HepG2 (cell line): ENCODE data around the gene WDR31. TPM values are rescaled to one million over a fixed set of nuclear protein-coding genes. Genes with fewer than 3 reads are reported as not detected.

ENCODE experiments used
- ATAC-seq: fragments of 200-7000 bp; cut with Tn5 transposase; 3 replicates; pipeline ENCODE4 v1.9.1; 2020; ENCODE audit warnings: mild to moderate bottlenecking, moderate library complexity
- BruUV-seq: library from RNA; stranded (reverse); fragments of 400-500 nt; replicated peaks from 2 replicates; lab custom pipeline; 2021; lab: Mats Ljungman, UMichigan
- CTCF ChIA-PET: fragments of 300-600 bp; formaldehyde crosslinking; extraction: SDS; loops from one replicate; lab custom pipeline; 2021; ENCODE audit warnings: low total read pairs, inconsistent platforms, low intra/inter-chr PET ratio; lab: Yijun Ruan, JAX
- POLR2A ChIA-PET: fragments of 350-600 bp; sonication (Branson Sonifier 250); formaldehyde crosslinking; loops from one replicate; lab custom pipeline; 2020; ENCODE audit warnings: antibody characterized with exemption, inconsistent platforms; lab: Yijun Ruan, JAX
- DNase-seq: peaks from one replicate; pipeline ENCODE4 v3.0.0-alpha.2; 2015; ENCODE audit warnings: low spot score
- FAIRE-seq: peaks from 3 replicates; lab custom pipeline; 2011; peaks lifted over from hg19 to GRCh38; lab: Jason Lieb, UNC
- H2AFZ ChIP-seq: one replicate; pipeline ENCODE4 v1.6.1; 2011; ENCODE audit warnings: low read length, inconsistent platforms
- H3K27ac ChIP-seq: fragments of 300-600 bp; 3 replicates; pipeline ENCODE4 v1.8.0; 2011; ENCODE audit warnings: mixed run types, mild to moderate bottlenecking, mixed read lengths, low read length, inconsistent platforms; ENCODE audit not compliant: insufficient read depth; ENCODE audit errors: extremely low read length
- H3K27me3 ChIP-seq, 2 experiments: fragments of 200-600 bp in 1 of 2; 2 replicates in 1 of 2; 3 replicates in 1 of 2; pipeline versions ENCODE4 v1.6.0 to v1.8.0; 2011; ENCODE audit warnings: low read length in 2 of 2, mild to moderate bottlenecking in 2 of 2, moderate library complexity in 2 of 2, inconsistent platforms in 1 of 2; ENCODE audit not compliant: insufficient read depth in 2 of 2, control insufficient read depth in 1 of 2
- H3K36me3 ChIP-seq, 2 experiments: fragments of 200-600 bp in 1 of 2; replicated peaks in 1 of 2; 2 replicates in 1 of 2; 3 replicates in 1 of 2; pipeline versions ENCODE4 v1.5.1 to v1.8.0; 2011; ENCODE audit warnings: low read length in 2 of 2, inconsistent platforms in 1 of 2; ENCODE audit not compliant: insufficient read depth in 2 of 2, control insufficient read depth in 1 of 2
- H3K4me1 ChIP-seq: 2 replicates; pipeline ENCODE4 v1.5.1; 2012; ENCODE audit warnings: low read length, inconsistent platforms; ENCODE audit not compliant: insufficient read depth
- H3K4me2 ChIP-seq: 2 replicates; pipeline ENCODE4 v1.6.0; 2011; ENCODE audit warnings: low read depth, low read length, inconsistent platforms
- H3K4me3 ChIP-seq, 3 experiments: fragments of 200-600 bp in 1 of 3; sonication (generic), shearing (Covaris generic) in 1 of 3; replicated peaks in 1 of 3; 2 replicates each; pipeline ENCODE4 v1.5.1; 2011 to 2016; ENCODE audit warnings: low read length in 3 of 3, inconsistent platforms in 2 of 3, low read depth in 2 of 3, mild to moderate bottlenecking in 2 of 3, control low read depth in 1 of 3, mixed read lengths in 1 of 3; ENCODE audit not compliant: insufficient read depth in 1 of 3
- H3K79me2 ChIP-seq: one replicate; pipeline ENCODE4 v1.6.1; 2011; ENCODE audit warnings: low read length, inconsistent platforms; ENCODE audit not compliant: insufficient read depth
- H3K9ac ChIP-seq: 2 replicates; pipeline ENCODE4 v1.6.0; 2011; ENCODE audit warnings: mild to moderate bottlenecking, low read depth, low read length, inconsistent platforms; ENCODE audit not compliant: insufficient read depth
- H3K9me3 ChIP-seq: 2 replicates; pipeline ENCODE4 v1.5.1; 2012; ENCODE audit warnings: mild to moderate bottlenecking, low read length
- H4K20me1 ChIP-seq: 2 replicates; pipeline ENCODE4 v1.6.0; 2011; ENCODE audit warnings: inconsistent platforms, mild to moderate bottlenecking, low read length, moderate library complexity; ENCODE audit not compliant: insufficient read depth
- ELK4 ChIP-seq: sonication (generic); formaldehyde crosslinking; IDR thresholded peaks from 2 replicates; pipeline ENCODE4 v1.9.0; 2021; ENCODE audit warnings: missing genetic modification reagents, borderline replicate concordance
- MTF1 ChIP-seq: sonication (generic); formaldehyde crosslinking; IDR thresholded peaks from 2 replicates; pipeline ENCODE4 v1.5.0; 2020; ENCODE audit warnings: missing genetic modification reagents
- PAXIP1 ChIP-seq: sonication (generic); formaldehyde crosslinking; conservative IDR thresholded peaks from 2 replicates; pipeline ENCODE4 v1.4.0; 2020; ENCODE audit warnings: mild to moderate bottlenecking, missing genetic modification reagents, moderate library complexity
- RARA ChIP-seq: IDR thresholded peaks from 2 replicates; pipeline ENCODE4 v1.6.1; 2016; ENCODE audit warnings: missing genetic modification reagents, missing compliant biosample characterization
- SKI ChIP-seq: fragments of 450-650 bp; IDR thresholded peaks from one replicate; pipeline ENCODE4 v1.6.1; 2018; ENCODE audit warnings: mild to moderate bottlenecking; ENCODE audit not compliant: partially characterized antibody
- THAP11 ChIP-seq: IDR thresholded peaks from 2 replicates; pipeline ENCODE4 v1.6.1; 2016; ENCODE audit warnings: missing biosample characterization, missing genetic modification reagents
- THAP7 ChIP-seq: sonication (generic); formaldehyde crosslinking; IDR thresholded peaks from 2 replicates; pipeline ENCODE4 v1.8.1; 2023; ENCODE audit warnings: mild to moderate bottlenecking, missing genetic modification reagents
- ZFP36L1 ChIP-seq: sonication (generic); formaldehyde crosslinking; IDR thresholded peaks from 2 replicates; pipeline ENCODE4 v1.8.0; 2022; ENCODE audit warnings: mild to moderate bottlenecking, missing genetic modification reagents, moderate library complexity
- ZFX ChIP-seq: sonication (generic); formaldehyde crosslinking; IDR thresholded peaks from 2 replicates; pipeline ENCODE4 v1.4.0; 2020; ENCODE audit warnings: mild to moderate bottlenecking, low read depth, missing genetic modification reagents, moderate library complexity
- ZNF660 ChIP-seq: sonication (generic); formaldehyde crosslinking; IDR thresholded peaks from 2 replicates; pipeline ENCODE4 v1.5.1; 2020; ENCODE audit warnings: mild to moderate bottlenecking, low read depth, missing genetic modification reagents, borderline replicate concordance
- ZNF891 ChIP-seq: sonication (generic); formaldehyde crosslinking; IDR thresholded peaks from 2 replicates; pipeline ENCODE4 v1.5.0; 2020; ENCODE audit warnings: mild to moderate bottlenecking, missing genetic modification reagents
- WGBS: methylation state at CpG from one replicate; pipeline ENCODE4 v1.1.6; 2017; ENCODE audit warnings: low lambda C conversion rate; 5-methylcytosine and 5-hydroxymethylcytosine counted together
- in situ Hi-C: cut with HindIII; loops from 2 replicates; pipeline ENCODE4 v1.10.0; 2017; ENCODE audit warnings: low pct_unique_long_range_greater_than_20kb; ENCODE audit not compliant: extremely low pct_ligation_motif_present
- intact Hi-C: fragments of 100-400 bp; cut with micrococcal nuclease; formaldehyde crosslinking; loops from one replicate; pipeline ENCODE4 v1.10.0; 2022; ENCODE audit not compliant: unreplicated experiment
- polyA plus RNA-seq, 8 experiments: library from polyadenylated mRNA; depleted of rRNA in 3 of 8; stranded (reverse) in 7 of 8; unstranded in 1 of 8; fragments of >200 nt; fragmentation: Illumina TruSeq in 4 of 8; extraction: Trizol in 4 of 8; gene quantifications; 2 replicates each; pipeline versions ENCODE4 v1.2.1 to v1.2.3, GENCODE V29; 2011 to 2016; ENCODE audit warnings: low read depth in 4 of 8, missing spikeins in 1 of 8, mixed read lengths in 1 of 8; ENCODE audit not compliant: insufficient read depth in 1 of 8
- total RNA-seq, 5 experiments: library from RNA; depleted of rRNA; stranded (reverse); fragments of >200 nt; fragmentation: Illumina TruSeq; extraction: Trizol; gene quantifications; 2 replicates each; pipeline ENCODE4 v1.2.3, GENCODE V29; 2016; ENCODE audit warnings: low read depth in 1 of 5

The WDR31 gene
- total and polyA plus RNA-seq, 2 of the 13 experiments (the other 11 are each of a cell fraction or from before 2014, with no cell fraction given) = 0.33 to 1.7 TPM

- 0 out of 2 replicates have a peak, but pooled peaks have one; percentile 32 for TF ChIP-seq ZFX (CRISPR knock-in tag)
Observed at GRCh38 chr9:113368982-113369854, 29.1 kb upstream of the WDR31 start (continued).

- Histone ChIP-seq H3K4me2 (peak overlapping the region; percentile 34; the same call in 1 of the 2 replicates), H3K9me3 (no peaks in the 10 kb centered on the region), H3K36me3 (no peaks in the 10 kb centered on the region), H3K79me2 (no peaks in the 10 kb centered on the region), H3K27ac (no peak overlapping the region), H3K4me3 (no peak overlapping the region), H2AFZ (no peak overlapping the region), H3K4me1 (peaks cover 72% of the 10 kb centered on the region), H3K9ac (no peak overlapping the region), H4K20me1 (peaks cover 1% of the 10 kb centered on the region; the same call in 1 of the 2 replicates), H3K27me3 (no peaks in the 10 kb centered on the region)
- DNase-seq (no peak), FAIRE-seq (no peak), ATAC-seq (no peak; the same call in 2 of the 3 replicates)
- CTCF ChIA-PET = no interaction called here
- WGBS = 31% methylated on average over 5 of the region's 5 CpGs
- in situ Hi-C loops (no loop called here), intact Hi-C loops (no loop called here)
- POLR2A ChIA-PET = interaction anchor here (0.8 to 2.2 kb wide), 3 partner anchors 19 to 93 kb away, joined by 3 to 6 read pairs (median 4); partner anchors contain the start of genes C9orf43, CDC26 and POLE3
- BruUV-seq = no TSS peak
- 0 out of 2 replicates have a peak, but pooled peaks have one; percentile 24 for TF ChIP-seq PAXIP1 (CRISPR knock-in tag)
- no peak for TF ChIP-seq ELK4
- no peak for TF ChIP-seq THAP11 (CRISPR knock-in tag)
- no peak for TF ChIP-seq THAP7 (CRISPR knock-in tag)
- peak; percentile 13 for TF ChIP-seq SKI
- TF ChIP-seq MTF1 (CRISPR knock-in tag) = no peak
- no peak for TF ChIP-seq ZNF891 (CRISPR knock-in tag)
- no peak for TF ChIP-seq ZFP36L1 (CRISPR knock-in tag)
- peak; percentile 91 for TF ChIP-seq RARA (CRISPR knock-in tag)
- TF ChIP-seq ZNF660 (CRISPR knock-in tag) = no peak
Observed at GRCh38 chr9:113368348-113368981, 28.4 kb upstream of the WDR31 start.
